Renal cortex interstitium (tissue), 11 donors: ENCODE results near the gene DUSP10. TPM values are rescaled to one million over a fixed set of nuclear protein-coding genes. Genes with fewer than 3 reads are reported as not detected.

Experiments used
- DNase-seq, 11 donors: peaks; one replicate each; pipeline ENCODE4 v3.0.0-alpha.2; 2013; ENCODE audit warnings: low read depth in 9 of 11, low spot score in 4 of 11; ENCODE audit errors: extremely low read depth in 1 of 11
- polyA plus RNA-seq, 3 donors: library from polyadenylated mRNA; unstranded; fragments of 120-200 nt; gene quantifications; one replicate each; pipeline ENCODE4 v1.2.1, GENCODE V29; 2013; ENCODE audit not compliant: insufficient read length in 3 of 3

DUSP10 gene
- polyA plus RNA-seq, 3 donors: 3.2 to 4.3 (median 3.5) TPM

GRCh38 chr1:221740369-221740992 lies 1.4 kb downstream of the DUSP10 start:
- DNase-seq: no peak

DNA sequence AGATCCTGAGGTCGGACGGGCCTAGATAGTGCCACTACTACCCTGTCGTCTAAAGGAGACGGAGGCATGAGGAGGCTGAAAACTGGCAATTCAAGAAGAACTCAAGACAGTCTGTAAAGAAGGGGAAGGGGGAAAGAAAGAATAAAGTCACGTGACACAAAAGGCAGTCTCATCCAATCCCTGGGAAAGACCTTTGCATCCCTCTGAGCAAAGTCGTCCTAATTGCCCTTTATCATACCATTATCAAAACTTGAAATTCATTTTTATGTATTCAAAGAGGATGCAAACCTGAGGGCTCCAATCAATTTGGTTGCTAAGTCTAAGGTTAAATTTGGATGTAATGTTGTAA lies 2.2 kb downstream of the DUSP10 start:
- DNase-seq: no peak

DNA sequence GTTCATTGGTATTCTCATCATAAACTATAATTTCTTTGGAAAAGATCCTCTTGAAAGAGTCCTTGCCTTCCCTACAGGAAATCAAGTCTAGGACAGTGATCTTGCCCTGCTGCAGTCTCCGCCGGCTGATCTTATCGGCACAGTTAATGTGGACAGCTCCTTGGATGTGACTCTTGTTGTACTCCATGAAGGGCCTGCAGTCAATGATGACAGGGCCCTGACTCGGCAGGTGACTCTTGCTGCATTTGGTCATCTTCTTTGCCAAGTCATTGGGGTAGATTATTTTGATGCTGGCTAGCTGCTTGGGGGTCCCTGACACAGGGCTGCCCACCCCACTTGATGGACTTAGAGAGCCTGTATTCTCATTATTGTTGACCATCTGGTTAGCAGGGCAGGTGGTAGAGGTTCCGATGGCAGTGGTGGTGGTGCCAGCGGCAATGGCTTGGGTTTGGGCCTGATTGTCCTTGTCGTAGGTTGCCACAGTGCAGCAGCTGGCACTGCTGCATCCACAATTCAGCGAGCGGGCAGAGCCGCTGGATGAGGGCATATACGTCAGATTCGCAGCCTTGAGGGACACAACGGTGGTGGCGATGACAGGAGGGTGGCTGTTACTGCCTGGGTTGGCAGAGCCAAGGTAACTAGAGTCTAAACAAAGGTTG lies 2.7 kb downstream of the DUSP10 start:
- no peak for DNase-seq

DNA sequence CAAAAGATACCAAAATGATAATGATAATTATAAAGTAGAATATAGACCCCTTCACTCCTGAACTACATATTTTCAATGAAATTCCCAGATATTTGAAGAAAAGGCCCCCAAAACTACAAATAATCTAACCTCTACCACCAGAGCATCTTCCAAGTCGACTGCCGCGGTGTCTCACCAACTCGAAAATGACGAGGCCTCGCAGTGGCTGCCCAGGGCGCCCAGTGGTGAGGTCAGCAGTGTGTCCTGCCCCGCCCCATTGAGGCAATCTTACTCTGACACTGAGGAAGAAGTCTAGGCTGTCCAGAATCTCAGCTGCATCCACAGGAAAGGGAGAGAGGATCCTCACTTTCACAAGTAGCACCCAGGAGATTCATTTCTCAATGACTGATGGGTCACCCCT lies 5.2 kb downstream of the DUSP10 start:
- no peak for DNase-seq

GRCh38 chr1:221735999-221736398 lies 5.9 kb downstream of the DUSP10 start:
- no peak for DNase-seq

DNA sequence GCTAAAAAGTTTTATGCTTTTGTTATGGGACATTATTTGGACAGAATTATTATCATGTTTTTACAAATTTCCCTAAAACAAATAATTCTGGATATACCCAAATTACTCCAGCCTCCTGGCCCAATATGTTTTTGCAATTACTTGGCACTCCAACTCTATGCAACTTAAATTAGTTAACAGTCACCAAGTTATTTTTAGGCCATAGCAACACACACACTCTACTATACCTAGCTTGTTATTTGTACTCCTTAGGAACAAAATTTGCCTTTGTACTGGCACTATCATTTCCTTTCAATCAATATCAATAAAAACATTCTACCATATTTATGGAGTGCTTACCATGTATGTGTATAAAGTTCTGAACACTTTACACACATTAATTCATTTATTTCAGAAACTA lies 7.7 kb downstream of the DUSP10 start:
- DNase-seq: no peak

DNA sequence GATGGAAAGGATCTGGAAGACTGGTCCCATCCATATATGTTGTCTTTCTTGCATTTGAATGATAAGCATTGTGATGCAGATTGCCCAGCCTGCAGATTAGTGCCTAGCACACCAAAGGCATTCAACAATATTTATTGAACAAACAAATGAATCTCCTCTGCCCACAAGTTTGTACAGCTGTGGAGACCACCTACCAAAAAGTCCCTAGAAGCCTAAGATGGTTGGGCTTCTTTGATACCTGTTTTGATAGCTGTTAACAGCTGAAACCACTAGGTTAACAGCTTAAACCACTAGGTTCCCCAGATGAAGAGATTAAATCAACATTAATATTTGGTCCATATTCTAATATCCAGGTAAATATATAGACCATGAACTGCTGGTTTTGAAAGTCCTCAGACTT lies 9.8 kb downstream of the DUSP10 start:
- DNase-seq: no peak

DNA sequence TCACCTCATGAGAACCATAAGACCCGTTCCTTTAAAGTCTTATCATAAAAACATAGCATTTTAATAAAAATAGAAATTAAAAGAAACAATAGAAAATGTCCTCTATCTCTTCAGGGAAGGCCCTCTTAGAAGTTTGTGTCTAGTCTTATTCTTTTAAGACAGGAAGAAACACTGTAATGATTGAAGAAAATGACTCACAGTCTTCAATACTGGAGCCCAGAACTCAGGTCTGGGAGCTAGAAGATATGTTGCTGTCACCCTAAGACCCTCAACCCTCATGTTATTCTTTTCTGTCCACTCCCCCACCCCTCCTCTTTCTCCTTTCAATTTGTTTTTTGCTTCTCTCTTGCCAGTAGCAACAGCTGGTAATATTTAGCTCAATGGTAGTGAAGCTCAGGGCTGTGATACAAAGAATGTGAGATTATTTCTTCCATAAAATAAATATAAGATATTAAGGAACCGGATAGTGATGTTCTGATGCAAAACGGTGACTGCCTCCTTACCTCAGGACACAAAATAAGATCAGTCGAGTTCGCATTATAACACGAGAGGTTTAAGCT lies 12.0 kb downstream of the DUSP10 start:
- no peak for DNase-seq

DNA sequence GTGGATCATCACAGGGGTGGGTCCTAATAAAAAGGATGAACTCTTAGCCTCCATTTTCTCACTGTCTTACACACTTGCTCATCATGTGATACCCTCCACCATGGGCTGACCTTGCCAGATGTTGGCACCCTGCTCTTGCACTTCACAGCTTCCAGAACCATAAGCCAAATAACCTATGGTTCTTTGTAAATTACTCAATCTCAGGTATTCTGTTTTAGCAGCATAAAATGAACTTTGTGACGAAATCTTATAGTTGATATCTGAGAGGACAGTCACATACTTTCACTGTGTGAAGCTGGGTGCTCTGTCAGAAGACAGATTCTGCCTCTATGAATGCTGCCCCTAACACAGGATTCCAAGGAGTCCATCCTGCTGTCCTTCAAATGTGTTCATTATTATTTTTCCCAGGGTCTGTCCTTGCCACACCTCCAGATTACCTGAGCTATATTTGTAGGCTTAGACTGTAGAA lies 13.8 kb downstream of the DUSP10 start:
- no peak for DNase-seq

DNA sequence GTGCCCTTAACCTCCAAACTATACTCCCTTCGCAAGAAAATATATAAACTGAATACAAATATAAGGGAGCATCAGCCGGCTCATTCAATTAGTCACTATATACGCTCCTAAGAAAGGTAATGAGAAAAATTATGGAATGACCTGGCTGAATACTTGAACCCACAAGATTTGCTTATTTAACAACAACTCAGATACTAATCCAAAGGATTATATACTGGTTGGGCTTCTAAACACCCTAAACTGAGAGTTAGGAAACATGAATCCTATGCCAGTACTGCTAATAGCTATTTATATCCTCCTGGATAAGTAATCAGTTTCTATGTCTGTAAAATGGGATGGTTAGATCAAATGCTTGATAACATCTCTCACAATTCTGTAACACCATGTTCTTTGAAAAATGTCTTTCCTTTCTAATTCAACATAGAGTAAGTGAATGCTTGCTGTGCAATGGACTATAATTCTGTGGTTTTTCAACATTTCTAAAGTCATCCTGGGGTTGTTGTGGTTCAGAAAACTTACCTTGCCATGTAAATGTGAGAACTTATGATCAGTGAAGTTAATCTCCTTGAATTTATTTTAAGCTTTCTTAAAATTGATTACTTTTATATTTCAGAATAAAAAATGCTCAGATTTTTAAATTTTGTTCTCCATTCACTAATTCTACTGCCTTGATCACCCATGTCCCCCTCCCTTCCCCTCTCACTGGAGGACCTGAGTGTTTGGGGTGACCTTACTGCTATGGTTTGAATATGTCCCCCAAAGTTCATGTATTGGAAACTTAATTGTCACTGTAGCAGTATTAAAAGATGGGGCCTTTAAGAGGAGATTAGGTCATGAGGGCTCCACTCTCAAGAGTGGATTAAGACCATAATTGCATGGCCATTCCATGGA lies 14.5 kb downstream of the DUSP10 start:
- DNase-seq: no peak

DNA sequence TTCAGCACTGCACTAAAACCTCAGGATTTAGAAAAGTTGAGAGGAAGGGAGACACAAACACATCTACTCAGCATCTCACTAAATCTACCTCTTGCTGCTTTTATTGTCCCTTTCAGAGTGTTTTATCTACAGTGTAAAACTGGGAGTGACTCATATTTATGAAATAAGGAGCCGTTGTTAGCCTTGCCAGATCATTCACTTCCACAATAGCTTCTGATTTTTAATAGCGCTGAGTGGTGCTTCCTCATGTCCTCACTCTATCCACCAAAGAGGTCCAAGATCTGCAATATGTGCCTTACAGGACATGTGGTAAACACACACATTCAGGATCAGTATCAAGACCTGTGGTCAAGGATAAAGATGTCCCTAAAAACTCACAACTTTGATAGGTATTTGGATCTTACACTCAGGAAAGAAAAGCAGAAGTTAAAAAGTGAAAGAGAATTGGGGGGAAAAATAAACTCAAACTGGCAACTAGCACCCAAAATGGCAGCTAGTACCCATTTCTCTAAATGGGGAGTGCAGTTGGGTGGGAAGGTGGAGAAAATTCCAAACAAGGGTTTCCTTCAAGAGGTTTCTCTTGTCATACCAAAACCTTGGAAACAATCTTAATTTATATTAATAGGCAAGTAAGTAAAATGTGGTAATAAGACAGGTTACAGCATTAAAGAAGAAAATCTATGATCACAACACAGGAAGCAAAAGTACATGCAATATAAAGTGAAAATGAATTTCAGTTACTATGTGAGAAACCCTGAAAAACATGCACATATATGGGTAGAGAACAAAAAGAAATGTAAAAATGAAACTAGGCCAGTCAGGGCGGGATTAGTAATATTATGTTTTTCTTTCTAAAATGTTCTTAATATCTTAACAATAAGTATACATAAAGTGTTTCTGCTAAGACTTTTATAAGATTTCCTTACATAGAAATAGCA lies 15.9 kb downstream of the DUSP10 start:
- no peak for DNase-seq

DNA sequence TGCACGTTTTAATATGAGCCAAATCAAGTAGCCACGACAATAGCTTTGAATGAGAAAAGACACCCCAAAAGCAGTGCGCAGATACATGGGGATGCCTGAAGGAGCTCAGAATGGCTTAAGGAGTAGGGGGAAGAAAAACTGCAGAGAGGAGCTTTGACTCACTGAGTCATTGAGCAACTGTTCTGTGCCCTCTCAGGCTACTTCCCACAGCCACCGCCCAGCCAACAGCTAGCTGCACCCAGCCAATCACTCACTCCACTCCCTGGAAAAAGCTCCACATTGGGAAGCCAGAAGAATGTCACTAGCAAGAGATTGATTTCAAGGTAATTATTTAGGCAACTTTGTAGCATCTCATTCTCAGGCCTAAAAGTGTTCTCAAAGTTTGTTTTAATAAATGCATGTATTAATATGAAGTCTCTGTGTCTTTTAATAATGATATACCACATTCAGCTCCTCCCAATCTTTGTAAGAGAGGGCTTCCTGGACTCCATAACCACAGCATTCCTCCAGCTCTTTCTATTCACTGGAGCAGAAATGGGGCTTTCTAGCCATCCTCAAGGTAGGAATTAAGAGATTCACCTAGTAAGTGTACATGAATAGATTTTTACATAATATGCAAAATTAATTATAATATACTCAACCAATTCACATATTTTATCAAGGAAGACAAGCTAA lies 16.8 kb downstream of the DUSP10 start:
- no peak for DNase-seq

DNA sequence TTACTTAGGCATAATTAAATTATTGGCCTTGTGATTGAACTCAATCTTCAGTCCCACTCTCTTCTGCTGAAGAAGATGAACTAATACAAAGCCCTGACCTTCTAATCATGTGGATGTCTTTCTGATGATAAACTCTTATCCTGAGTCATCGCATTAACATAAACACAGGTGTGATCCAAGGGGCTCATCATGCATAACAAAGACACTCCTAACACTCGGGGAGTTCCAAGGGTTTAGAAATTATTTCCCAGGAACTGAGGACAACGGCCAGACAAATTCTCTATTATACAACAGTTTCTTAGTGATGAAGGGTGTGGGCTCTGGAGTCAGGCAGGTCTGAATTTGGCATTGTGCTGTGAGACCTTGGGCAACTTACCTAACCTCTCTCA lies 18.0 kb downstream of the DUSP10 start:
- DNase-seq: no peak

DNA sequence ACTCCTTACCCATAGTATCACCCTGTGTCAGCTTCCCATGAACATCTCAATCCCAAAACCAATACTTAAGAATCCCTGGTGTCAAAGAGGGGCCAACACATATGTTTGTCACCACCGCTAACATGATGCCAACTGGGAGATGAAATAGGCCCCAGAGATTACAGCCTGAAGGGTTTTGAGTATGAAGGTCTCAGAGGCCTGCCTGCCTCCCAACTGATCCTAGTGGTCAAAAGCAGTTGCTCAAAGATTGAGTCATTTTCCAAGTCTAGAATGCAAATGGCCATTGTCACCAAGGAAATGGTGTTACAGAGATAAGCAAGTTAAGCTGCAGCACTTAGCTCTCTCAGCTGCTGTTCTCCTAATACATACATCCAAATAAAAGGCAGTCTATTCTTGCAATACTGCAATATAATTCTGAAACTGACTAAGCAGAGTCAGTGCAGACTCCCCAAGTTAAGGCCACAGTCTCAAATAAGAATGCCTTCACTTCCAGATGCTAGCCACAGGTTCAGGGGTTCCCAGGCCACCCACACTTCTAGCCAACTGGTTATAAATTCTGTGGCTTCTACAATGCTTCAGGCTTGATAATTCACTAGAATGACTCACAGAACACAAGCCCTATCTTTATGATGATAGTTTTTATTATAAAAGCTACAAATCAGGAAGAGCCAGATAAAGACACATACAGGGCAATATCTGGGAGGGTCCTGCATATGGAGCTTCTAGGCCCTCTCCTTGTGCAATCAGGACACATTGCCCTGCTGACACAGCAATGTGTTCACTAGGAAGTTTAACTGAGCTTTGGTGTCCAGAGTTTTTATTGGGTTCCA lies 18.7 kb downstream of the DUSP10 start:
- DNase-seq: no peak

- no peak for DNase-seq
Observed at GRCh38 chr1:221722254-221723017, 19.5 kb downstream of the DUSP10 start.

DNA sequence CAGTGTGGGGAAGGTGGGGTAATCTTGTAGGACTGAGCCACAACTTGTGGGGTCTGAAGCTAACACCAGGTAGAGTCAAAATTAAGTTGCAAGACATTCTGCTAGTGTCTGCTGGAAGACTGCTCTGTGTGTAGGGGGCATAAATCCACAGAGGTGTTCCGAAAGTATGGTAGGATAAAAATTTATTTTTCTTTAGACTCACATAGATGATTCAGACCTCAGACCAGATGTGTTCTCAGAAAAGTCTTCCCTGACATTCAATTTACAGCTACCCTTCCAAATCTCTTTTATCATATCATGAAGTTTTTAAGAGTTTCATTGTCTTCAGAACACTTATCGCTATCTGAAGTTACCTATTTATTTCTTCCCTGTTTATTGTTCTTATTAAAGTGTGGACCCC lies 21.3 kb downstream of the DUSP10 start:
- DNase-seq: no peak

DNA sequence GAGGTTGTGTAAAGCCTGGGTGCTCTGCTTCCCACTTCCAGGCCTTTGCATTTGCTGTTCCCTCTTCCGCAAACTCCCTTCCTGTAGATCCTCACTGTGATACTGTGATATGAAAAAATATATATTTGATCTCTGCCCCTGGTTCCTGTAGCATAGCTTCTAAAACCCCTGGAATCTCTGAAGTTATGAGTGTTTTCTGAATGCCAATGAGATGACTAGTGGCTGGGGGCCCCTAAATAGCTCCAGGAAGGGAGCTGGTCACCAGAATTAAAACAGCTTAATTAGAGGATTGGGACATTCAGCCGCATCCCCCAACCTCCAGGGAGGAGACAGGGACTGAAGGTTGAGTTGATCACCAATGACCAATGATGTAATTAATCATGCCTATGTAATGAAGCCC lies 21.9 kb downstream of the DUSP10 start:
- DNase-seq: no peak
